BLaER1 (cell line): ENCODE results near the gene NT5C1A.

Experiments used
- H3K27ac ChIP-seq: shearing (Covaris generic); formaldehyde crosslinking; 2 replicates; pipeline ENCODE4 v1.8.1; 2022
- H3K27me3 ChIP-seq: shearing (Covaris generic); formaldehyde crosslinking; 2 replicates; pipeline ENCODE4 v1.8.1; 2022
- H3K36me3 ChIP-seq: shearing (Covaris generic); formaldehyde crosslinking; 2 replicates; pipeline ENCODE4 v1.8.1; 2022
- H3K4me1 ChIP-seq: shearing (Covaris generic); formaldehyde crosslinking; 2 replicates; pipeline ENCODE4 v1.8.1; 2022
- H3K4me2 ChIP-seq: shearing (Covaris generic); formaldehyde crosslinking; 2 replicates; pipeline ENCODE4 v1.8.1; 2022
- H3K4me3 ChIP-seq: shearing (Covaris generic); formaldehyde crosslinking; 2 replicates; pipeline ENCODE4 v1.8.1; 2022
- H3K9ac ChIP-seq: shearing (Covaris generic); formaldehyde crosslinking; 2 replicates; pipeline ENCODE4 v1.8.1; 2022
- H3K9me3 ChIP-seq: shearing (Covaris generic); formaldehyde crosslinking; 2 replicates; pipeline ENCODE4 v1.8.1; 2022
- H4K20me1 ChIP-seq: shearing (Covaris generic); formaldehyde crosslinking; 2 replicates; pipeline ENCODE4 v1.8.1; 2022
- Cebpa-rat ChIP-seq: shearing (Covaris generic); IDR thresholded peaks from 2 replicates; pipeline ENCODE4 v1.8.1; 2022

Gene NT5C1A

DNA sequence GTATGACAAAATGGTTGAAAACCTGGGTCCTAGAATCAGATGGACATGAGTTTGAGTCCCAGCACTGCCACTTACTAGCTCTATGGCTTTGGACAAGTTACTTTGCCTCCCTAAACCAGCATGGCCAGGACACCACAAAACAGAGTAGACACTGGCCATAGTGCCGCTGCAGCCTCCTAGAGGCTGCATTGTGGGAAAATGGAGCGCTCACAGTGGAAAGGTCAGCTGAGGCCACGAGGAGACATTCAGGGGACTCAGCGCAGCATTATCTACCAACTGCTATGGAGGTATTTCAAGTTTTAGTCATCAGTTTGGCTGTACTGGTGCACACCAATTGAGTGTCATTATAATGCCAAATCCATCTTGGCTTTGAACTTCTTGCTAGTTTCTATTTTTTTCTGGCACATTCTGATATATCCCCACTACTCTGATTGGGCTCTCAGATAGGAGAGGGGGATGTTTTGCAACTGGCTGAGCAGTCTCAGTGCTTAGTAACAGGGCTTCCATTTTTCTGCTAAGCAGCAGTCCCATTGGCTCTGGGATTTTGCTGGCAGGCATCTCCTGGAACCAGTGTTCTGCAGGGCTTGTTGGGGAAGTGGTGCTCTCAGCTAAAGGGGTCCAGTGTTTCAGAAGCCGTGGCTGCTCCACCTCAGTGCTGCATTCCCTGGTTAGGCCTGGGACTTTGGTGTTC is 16.2 kb downstream of the NT5C1A start:
- Histone ChIP-seq H3K36me3 (no peaks in the 10 kb centered on the region), H3K4me2 (no peak overlapping the region), H3K27ac (no peak overlapping the region), H3K4me3 (no peak overlapping the region), H3K4me1 (peaks cover 31% of the 10 kb centered on the region), H3K27me3 (no peaks in the 10 kb centered on the region), H3K9me3 (no peaks in the 10 kb centered on the region), H4K20me1 (no peaks in the 10 kb centered on the region), H3K9ac (0 out of 2 replicates have a peak overlapping the region, but pooled peaks have one; percentile 38)
- TF ChIP-seq Cebpa-rat: no peak

DNA sequence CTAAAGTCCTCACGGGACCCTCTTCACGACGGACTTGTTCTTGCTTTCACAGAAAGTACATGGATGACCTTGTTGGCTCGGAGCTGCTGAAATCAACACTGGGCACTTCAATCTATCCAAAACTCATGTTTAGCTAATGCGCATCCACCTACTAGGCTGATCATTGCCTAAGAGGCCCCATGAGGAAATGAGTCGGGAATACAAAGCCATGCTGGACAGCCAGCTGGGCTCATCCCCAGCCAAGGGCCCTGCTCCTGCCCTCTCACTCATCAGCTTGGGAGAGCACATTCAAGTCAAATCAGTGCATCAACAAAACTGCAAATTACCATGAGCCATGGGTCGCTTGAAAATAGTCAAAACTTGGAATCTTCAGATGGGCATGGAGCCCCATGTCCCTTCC is 17.6 kb downstream of the NT5C1A start:
- no peaks in the 10 kb centered on the region for H3K36me3 ChIP-seq
- no peak overlapping the region for H3K27ac ChIP-seq
- peaks cover 31% of the 10 kb centered on the region for H3K4me1 ChIP-seq
- H3K9me3 ChIP-seq: no peaks in the 10 kb centered on the region
- H4K20me1 ChIP-seq: no peaks in the 10 kb centered on the region
- no peak for TF ChIP-seq Cebpa-rat
- no peaks in the 10 kb centered on the region for H3K27me3 ChIP-seq
- no peak overlapping the region for H3K4me2 ChIP-seq
- no peak overlapping the region for H3K9ac ChIP-seq
- no peak overlapping the region for H3K4me3 ChIP-seq

DNA sequence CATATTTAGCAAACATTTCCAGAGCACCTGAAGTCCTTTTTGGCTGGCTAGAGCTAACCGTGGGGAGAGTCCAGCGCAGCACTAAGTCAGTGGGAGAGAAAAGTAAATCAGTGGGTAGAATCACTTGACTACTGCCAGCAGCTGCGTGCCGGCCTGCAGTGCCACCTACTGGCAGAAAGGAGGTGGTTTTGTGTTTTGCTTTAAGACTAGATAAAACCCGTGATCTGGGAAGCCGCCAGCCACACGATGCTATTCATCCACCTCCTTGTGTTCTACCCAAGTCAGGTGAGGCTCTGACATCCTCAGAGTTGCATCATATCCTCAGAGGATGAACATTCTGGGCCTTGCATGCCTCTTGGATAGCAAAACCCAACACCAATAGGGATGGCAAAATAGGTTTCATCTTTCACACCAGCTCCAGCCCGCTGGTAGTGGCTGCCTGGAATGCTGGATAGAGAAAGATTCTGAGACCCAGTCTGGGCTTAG is 18.3 kb downstream of the NT5C1A start:
- no peak for TF ChIP-seq Cebpa-rat
- Histone ChIP-seq H3K4me1 (peaks cover 34% of the 10 kb centered on the region), H4K20me1 (no peaks in the 10 kb centered on the region), H3K27ac (no peak overlapping the region), H3K9ac (no peak overlapping the region), H3K4me3 (no peak overlapping the region), H3K36me3 (no peaks in the 10 kb centered on the region), H3K9me3 (no peaks in the 10 kb centered on the region), H3K27me3 (no peaks in the 10 kb centered on the region), H3K4me2 (no peak overlapping the region)

DNA sequence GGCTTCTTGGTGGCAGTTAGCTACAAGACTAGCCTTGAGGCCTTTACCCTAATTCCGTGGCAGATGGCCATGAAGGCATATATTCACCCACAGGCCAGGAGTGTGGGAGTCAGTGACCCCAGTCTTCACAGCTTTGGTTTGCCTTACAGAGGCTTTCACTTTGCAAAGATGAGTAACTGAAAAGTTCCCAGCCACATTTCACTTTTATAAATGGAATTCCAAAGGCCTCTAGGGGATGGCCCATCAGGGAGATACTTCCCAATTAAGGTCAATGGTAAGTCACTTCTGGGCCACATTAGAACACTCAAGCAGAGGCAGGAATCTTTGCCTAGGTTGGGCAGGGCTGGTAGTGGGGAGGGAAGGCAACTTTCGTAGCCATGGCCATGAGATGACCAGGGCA is 19.4 kb downstream of the NT5C1A start:
- H3K27me3 ChIP-seq: no peaks in the 10 kb centered on the region
- H3K9ac ChIP-seq: no peak overlapping the region
- no peak for TF ChIP-seq Cebpa-rat
- H3K4me1 ChIP-seq: peaks cover 37% of the 10 kb centered on the region
- H4K20me1 ChIP-seq: no peaks in the 10 kb centered on the region
- H3K9me3 ChIP-seq: no peaks in the 10 kb centered on the region
- no peak overlapping the region for H3K4me3 ChIP-seq
- H3K36me3 ChIP-seq: no peaks in the 10 kb centered on the region
- H3K4me2 ChIP-seq: 0 out of 2 replicates have a peak overlapping the region, but pooled peaks have one; percentile 12
- no peak overlapping the region for H3K27ac ChIP-seq

DNA sequence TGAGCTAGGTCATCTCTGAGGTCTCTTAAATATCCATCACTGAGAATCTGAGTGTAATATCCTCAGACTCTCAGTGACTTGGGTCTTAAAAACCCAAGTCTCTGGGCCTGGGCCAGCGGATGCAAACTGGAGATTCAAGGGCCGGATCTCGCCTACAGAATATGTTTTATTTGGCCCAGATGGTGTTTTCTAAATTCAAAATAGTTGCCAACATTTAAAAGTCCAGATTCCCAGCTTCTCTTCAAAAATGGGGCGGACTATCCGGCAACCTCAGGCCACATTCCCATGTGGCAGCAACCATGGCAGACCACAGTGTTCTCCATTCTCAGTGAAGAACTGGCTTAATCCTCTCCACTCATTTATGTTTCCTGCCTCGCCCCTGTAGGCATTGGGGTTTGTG is 19.8 kb downstream of the NT5C1A start:
- Histone ChIP-seq H3K27me3 (no peaks in the 10 kb centered on the region), H3K9me3 (no peaks in the 10 kb centered on the region), H3K4me2 (0 out of 2 replicates have a peak overlapping the region, but pooled peaks have one; percentile 12), H3K9ac (no peak overlapping the region), H3K4me1 (peaks cover 37% of the 10 kb centered on the region), H3K27ac (no peak overlapping the region), H3K4me3 (no peak overlapping the region), H3K36me3 (no peaks in the 10 kb centered on the region), H4K20me1 (no peaks in the 10 kb centered on the region)
- no peak for TF ChIP-seq Cebpa-rat

DNA sequence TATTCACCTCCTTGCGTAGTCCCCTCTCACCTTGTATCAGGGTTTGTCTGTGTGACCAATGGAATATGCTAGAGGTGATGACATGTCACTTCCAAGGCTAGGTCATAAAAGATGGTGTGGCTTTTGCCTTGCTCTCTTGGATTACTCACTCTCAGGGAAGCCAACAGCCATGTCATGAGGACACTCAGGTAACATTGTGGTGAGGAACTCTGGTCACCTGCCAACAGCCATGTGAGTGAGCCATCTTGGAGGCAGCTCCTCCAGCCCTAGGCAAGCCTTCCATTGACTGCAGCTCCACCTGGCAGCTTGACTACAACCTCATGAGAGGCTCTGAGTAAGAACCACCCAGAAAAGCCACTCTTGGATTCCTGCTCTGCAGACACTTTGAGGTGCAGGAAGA is 21.5 kb downstream of the NT5C1A start:
- TF ChIP-seq Cebpa-rat: no peak
- Histone ChIP-seq H3K9ac (no peak overlapping the region), H3K4me1 (peaks cover 46% of the 10 kb centered on the region), H3K27ac (no peak overlapping the region), H4K20me1 (no peaks in the 10 kb centered on the region), H3K9me3 (no peaks in the 10 kb centered on the region), H3K27me3 (no peaks in the 10 kb centered on the region), H3K4me2 (no peak overlapping the region), H3K4me3 (no peak overlapping the region), H3K36me3 (no peaks in the 10 kb centered on the region)

DNA sequence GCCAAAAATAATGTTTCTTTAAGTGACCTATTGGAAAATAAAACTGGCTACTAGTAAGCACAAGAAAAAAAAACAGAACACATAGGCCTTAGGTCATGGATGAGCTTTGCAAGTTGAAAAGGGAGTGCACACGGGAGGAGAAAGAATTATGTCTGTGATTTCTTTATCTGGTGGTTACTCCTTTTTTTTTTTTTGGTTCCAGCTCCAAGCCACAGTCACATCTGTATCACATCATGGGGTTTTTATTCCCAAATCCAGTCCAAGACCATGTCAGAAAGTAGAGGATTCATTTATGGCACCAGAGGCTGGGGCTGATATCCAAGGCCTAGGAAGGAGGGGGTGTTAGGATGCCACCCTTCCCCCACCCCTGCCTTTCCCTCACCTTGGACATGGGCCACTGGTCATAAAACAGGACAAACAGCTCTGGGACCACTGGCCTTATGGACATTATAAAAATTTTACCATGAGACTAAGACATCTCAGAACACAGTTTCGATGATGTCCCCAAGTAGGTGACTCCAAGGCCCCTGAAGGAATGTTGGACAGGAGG is 22.2 kb downstream of the NT5C1A start:
- Histone ChIP-seq H3K4me2 (no peak overlapping the region), H3K9ac (no peak overlapping the region), H3K36me3 (no peaks in the 10 kb centered on the region), H3K27ac (no peak overlapping the region), H4K20me1 (no peaks in the 10 kb centered on the region), H3K4me3 (no peak overlapping the region), H3K9me3 (no peaks in the 10 kb centered on the region), H3K27me3 (no peaks in the 10 kb centered on the region), H3K4me1 (peaks cover 53% of the 10 kb centered on the region)
- no peak for TF ChIP-seq Cebpa-rat

DNA sequence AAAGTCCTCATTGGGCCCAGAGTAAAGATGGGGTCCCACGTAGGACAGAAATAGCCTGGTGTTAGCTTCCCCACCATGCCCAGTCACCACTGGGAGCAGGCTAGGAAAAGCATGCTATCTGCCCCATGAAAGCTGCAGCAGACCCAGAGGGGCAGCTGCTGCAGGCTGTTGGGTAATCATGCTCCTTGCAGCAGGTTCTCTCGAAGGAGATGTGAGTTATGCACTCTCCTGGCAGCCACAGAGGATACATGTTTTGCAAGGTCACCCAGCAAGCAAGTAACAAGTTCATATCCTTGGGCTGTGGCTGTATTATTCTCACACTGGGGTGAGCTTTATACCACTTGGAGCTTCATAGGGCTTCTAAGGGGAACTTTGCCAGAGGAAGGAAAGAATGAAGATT is 23.4 kb downstream of the NT5C1A start:
- no peaks in the 10 kb centered on the region for H3K9me3 ChIP-seq
- TF ChIP-seq Cebpa-rat: no peak
- H3K4me2 ChIP-seq: peak overlapping the region; percentile 83
- H3K36me3 ChIP-seq: no peaks in the 10 kb centered on the region
- no peaks in the 10 kb centered on the region for H3K27me3 ChIP-seq
- no peak overlapping the region for H3K9ac ChIP-seq
- H4K20me1 ChIP-seq: no peaks in the 10 kb centered on the region
- no peak overlapping the region for H3K4me3 ChIP-seq
- peaks cover 63% of the 10 kb centered on the region for H3K4me1 ChIP-seq
- no peak overlapping the region for H3K27ac ChIP-seq

DNA sequence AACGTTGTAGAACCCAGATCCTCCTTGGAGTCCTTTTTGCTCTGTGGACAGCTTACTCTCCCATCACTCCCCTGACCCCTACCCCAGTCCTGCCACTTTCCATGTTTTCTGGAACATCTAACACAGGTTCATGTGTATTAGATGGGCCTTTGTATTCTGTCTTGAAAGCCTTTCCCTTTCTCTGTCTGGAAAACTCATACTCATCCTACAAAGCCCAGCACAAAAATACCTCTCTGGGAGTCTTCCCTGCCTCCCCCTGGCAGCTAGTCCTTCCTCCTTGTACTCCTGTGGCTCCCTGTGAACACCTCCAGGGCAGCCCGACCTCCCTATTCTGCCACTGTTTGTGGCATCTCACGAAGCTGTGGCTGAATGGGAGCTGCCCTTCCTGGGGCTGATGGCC is 24.7 kb downstream of the NT5C1A start:
- Histone ChIP-seq H3K4me3 (no peak overlapping the region), H3K27me3 (no peaks in the 10 kb centered on the region), H4K20me1 (no peaks in the 10 kb centered on the region), H3K4me2 (peak overlapping the region; percentile 83), H3K4me1 (peaks cover 67% of the 10 kb centered on the region), H3K9ac (peak overlapping the region; percentile 41), H3K27ac (peak overlapping the region; percentile 74), H3K36me3 (no peaks in the 10 kb centered on the region), H3K9me3 (no peaks in the 10 kb centered on the region)
- no peak for TF ChIP-seq Cebpa-rat

DNA sequence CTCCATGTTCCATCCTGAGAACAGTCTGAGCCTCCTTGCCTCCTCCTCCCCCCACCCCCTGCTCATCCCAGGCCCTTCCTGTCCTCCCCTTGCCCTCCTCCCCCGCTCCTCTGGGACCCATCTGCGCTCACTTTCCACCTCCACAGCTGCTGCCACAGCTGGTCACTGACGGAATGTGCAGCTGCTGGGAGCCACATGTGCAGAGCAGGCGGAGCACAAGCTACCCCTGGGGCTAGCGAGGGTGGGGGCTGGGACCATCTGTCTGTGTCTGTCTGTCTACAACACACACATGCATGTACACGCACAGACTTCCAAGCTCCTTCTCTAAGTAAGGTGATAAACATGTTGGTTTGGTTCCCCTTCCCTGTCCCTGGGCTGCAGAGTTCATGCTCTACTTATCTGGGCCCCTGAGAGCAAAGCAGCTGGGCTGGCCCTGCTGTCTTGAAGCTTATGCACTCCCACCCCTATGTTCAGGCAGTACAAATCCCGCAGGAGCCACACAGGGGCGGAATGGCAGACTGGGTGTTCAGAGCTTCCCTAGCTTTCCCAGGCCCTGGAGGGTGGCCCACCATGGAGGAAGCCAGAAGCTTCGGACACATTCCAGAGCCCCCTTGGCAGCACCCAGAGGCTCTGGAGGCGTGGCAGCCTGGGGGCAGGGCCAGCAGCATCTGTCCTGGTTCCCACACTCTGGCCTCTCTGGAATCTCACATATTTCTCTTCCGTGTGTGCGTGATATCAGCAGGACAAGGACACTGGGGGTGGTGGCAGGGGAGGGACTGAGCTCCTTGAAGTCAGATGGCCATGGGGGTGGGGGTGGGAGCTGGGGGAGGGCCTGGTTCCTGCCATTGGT is 25.4 kb downstream of the NT5C1A start:
- Histone ChIP-seq H3K27me3 (no peaks in the 10 kb centered on the region), H3K27ac (peak overlapping the region; percentile 81), H4K20me1 (no peaks in the 10 kb centered on the region)

More for the DNA sequence above, 25.4 kb downstream of the NT5C1A start:
- Histone ChIP-seq H3K4me1 (peaks cover 66% of the 10 kb centered on the region), H3K4me2 (peak overlapping the region; percentile 83), H3K4me3 (no peak overlapping the region), H3K9me3 (no peaks in the 10 kb centered on the region), H3K9ac (peak overlapping the region; percentile 41; the same call in 1 of the 2 replicates), H3K36me3 (no peaks in the 10 kb centered on the region)
- TF ChIP-seq Cebpa-rat: no peak
